Renal pelvis (tissue), 4 donors: Measurements from ENCODE around the gene INPPL1. TPM values are rescaled to one million over a fixed set of nuclear protein-coding genes. Genes with fewer than 3 reads are reported as not detected.

Experiments used
- DNase-seq: peaks from one replicate; pipeline ENCODE4 v3.0.0-alpha.2; 2013
- polyA plus RNA-seq, 3 donors: library from polyadenylated mRNA; unstranded; fragments of 120-200 nt; gene quantifications; one replicate each; pipeline ENCODE4 v1.2.1, GENCODE V29; 2013; ENCODE audit not compliant: insufficient read length in 3 of 3

The INPPL1 gene
- polyA plus RNA-seq, 3 donors, result 161 to 188 (median 168) TPM

DNA sequence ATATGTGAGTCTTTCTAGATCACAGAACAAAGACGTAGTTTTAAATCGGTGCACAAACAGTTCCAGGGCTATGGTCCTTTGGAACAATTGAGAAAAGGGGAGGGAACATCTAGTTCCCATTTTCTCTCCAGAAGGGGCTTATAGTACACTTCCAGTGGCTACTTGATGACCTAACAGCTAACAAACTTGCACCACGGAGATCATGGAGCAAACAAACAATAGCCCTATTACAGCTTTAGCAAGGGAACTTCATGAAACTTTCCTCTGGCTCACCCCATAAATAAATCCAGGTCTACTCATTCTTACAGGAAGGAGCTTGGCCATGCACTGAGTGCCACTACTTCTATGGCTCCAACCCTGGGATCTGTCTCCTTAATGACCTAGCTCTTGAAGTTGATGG is 16.3 kb upstream of the INPPL1 start:
- no peak for DNase-seq

DNA sequence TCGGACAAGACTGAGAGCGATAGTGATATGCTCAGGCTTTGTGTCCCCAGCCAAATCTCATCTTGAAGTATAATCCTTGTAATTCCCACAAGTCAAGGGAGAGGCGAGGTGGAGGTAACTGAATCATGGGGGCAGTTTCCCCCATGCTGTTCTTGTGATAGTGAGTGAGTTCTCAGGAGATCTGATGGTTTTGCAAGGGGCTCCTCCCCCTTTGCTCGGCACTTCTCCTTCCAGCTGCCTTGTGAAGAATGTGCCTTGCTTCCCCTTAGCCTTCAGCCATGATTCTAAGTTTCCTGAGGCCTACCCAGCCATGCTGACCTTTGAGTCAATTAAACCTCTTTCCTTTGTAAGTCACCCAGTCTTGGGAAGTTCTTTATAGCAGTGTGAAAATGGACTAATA is 15.5 kb upstream of the INPPL1 start:
- DNase-seq, result no peak

GRCh38 chr11:72216638-72217037 is 7.9 kb upstream of the INPPL1 start, which contains the start of gene FOLR2:
Gene FOLR2 (plus strand): TSS chr11:72216794. CDS start chr11:72218585, 1,791 bp downstream.
- no peak for DNase-seq

- no peak for DNase-seq
Measured at GRCh38 chr11:72217841-72218240, 6.7 kb upstream of the INPPL1 start.

DNA sequence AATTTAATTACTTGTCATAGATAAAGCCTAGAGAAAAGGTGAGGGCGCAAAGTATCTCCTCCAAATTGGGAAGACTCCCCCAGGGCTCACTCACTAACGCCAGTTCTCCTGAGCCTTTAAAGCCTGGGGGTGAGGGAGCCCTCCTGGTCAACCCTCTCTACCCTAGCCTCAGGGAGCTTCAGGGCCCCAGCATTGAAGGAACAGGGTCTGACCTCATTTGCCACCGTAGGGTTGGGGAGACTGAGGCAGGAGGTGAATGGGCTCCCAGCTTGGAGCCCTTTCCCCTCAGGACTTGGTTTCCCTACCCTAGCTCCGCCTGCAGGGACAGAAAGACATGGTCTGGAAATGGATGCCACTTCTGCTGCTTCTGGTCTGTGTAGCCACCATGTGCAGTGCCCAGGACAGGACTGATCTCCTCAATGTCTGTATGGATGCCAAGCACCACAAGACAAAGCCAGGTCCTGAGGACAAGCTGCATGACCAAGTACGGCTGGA is 6.3 kb upstream of the INPPL1 start:
- DNase-seq, result no peak

DNA sequence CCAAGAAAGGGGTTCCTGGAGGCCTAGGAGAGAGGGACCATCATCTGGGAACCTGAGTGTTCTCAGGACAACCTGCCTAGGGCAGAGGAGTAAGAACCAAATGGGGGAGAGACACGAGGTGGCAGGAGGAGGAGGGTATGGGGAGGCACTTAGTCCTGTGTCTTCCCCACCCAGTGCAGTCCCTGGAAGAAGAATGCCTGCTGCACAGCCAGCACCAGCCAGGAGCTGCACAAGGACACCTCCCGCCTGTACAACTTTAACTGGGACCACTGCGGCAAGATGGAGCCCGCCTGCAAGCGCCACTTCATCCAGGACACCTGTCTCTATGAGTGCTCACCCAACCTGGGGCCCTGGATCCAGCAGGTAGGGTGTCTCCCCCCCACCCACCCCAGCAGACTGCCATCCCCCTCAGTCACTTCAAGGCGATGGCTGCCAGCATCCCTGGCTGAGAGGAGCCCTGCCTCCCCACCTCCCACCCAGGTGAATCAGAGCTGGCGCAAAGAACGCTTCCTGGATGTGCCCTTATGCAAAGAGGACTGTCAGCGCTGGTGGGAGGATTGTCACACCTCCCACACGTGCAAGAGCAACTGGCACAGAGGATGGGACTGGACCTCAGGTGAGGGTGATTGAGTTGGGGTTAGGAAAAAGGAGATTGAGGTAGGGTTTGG is 3.7 kb upstream of the INPPL1 start:
- no peak for DNase-seq

- no peak for DNase-seq
Measured at GRCh38 chr11:72221386-72222075, 3.0 kb upstream of the INPPL1 start.

GRCh38 chr11:72222106-72222891 is 2.3 kb upstream of the INPPL1 start:
- DNase-seq, result no peak

DNA sequence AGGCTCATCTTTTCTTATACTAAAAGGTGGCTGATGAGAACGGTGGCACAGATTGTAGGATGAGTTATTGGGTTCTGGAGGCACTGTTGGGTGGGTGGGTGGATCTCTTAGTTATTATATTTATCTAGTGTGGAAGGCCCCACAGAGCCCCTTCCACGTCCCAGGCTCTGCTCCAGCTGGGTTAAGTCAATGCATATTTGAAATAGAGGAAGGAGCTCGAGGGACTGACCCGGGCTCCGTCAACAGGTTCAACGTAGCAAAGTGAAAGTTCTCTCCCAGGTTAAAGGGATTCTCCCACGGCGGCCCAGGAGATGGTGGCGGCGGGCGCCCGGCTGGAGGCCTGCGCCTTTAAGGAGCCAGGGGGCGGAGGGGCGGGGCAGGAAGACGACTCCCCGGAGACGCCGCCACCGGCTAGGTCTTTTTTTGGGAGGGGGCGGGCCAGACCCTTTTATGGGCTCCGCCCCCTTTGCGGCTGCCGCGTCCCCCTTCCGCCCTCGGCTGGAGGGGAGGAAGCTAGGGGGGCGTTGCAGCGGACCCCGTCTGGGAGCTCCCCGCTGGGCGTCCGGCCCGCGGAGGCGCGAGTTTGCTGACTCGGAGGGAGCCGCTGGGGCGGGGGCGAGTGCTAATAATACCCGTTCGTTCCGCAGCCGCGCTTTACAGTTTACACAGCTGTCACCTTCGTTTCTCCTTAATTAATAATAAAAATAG is 1.5 kb upstream of the INPPL1 start:
- DNase-seq, result peak; percentile 97

GRCh38 chr11:72223615-72224563 is 678 bp upstream of the INPPL1 start:
- peak; percentile 71 for DNase-seq

DNA sequence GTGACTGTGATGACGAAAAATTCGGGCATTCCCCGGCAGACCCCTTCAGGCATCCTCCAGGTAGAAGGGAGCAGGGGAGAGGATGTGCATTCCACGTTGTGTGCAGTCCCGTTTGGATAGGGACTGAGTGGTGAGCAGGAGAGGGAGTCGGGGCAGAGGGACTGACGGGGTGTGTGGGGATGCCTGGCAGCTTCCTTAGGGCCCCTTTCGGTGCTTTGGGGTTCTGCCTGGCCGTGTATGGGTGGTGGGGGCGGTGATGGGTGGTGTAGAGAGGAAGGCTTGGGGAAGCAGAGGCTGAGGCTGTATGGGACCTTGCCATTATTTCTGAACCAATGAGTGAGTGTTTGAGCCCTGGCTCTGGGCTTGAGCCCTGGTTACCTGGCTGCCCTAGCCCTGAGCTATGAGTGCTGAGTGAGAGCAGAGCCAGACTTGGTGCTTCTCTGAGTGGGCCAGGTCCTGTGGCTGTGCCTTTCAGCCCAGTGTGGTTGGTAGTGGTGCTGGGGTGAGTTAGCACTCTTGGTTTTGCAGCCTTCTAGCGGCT is 914 bp downstream of the INPPL1 start:
- no peak for DNase-seq

GRCh38 chr11:72226701-72227100 is 2.1 kb downstream of the INPPL1 start:
- no peak for DNase-seq

GRCh38 chr11:72227316-72228228 is 3.0 kb downstream of the INPPL1 start:
- no peak for DNase-seq

- DNase-seq, result no peak
Measured at GRCh38 chr11:72228229-72228843, 3.8 kb downstream of the INPPL1 start.

DNA sequence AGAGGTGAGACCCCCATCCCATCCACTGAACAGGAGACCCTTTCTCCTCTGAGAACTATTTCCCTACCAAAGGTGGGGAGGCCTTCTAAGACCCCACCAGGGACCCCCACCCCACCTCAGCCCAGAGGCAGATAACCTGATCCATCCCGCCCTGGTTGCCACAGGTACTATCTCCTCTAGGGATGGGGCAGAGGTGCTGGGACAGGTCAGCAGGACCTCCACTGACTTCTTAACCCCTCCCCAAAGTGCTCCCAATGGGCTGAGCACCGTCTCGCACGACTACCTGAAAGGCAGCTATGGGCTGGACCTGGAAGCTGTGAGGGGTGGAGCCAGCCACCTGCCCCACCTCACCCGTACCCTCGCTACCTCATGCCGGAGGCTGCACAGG is 4.3 kb downstream of the INPPL1 start:
- no peak for DNase-seq

DNA sequence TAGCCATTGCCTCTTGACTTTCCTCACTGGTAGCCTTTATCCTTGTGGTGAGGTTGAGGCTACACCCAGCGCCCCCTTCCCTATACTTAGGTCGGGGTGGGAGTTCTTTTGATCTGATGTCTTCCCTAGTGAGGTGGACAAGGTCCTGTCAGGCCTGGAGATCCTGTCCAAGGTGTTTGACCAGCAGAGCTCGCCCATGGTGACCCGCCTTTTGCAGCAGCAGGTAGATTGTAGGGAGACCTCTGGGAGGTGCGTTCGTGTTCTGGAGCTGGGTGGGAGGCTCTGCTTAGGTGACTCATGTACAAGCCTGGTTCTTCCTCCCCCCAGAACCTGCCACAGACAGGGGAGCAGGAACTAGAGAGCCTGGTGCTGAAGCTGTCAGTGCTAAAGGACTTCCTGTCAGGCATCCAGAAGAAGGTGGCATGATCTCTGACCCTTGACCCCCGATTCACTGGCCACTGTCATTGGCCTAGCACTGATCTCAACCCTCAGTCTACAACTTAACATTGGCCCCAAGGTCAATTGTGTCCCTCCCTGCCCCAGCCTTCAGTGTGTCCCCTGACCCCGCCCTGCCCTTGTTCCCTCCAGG is 4.9 kb downstream of the INPPL1 start:
- no peak for DNase-seq

GRCh38 chr11:72229925-72230763 is 5.6 kb downstream of the INPPL1 start:
- no peak for DNase-seq
